Anterior cingulate cortex (tissue), 58 donors: ENCODE data around the gene FBXO34.
A peak's percentile ranks its signal among the peaks of the same experiment; 100 is the strongest.
"Not testable (repeated sequence)": the region's sequence is repeated elsewhere in the genome, so short reads cannot be mapped to it uniquely, and the experiment has no call there.

Source experiments
- DNase-seq, 58 donors: peaks; one replicate each; lab custom pipeline; 2025; lab: John Stamatoyannopoulos, UW

FBXO34 gene

DNA sequence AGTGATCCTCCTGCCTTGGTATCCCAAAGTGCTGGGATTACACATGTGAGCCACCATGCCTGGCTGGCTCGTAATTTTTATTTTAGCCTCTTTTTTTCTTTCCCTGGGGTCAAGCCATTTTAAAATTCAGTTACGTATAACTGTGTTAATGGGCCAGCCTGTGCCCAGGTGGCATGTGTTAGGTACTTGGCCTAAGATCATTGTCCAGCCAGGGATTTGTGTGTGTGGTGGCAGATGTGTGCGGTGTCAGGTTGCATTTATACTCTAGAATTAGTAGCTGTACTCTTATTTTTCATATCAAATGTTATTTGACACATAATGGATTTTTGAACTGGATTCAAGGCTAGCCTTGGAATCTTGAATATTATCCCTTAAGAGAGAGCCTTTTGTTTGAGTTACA, 69.3 kb downstream of the FBXO34 start:
- DNase-seq = no peak

DNA sequence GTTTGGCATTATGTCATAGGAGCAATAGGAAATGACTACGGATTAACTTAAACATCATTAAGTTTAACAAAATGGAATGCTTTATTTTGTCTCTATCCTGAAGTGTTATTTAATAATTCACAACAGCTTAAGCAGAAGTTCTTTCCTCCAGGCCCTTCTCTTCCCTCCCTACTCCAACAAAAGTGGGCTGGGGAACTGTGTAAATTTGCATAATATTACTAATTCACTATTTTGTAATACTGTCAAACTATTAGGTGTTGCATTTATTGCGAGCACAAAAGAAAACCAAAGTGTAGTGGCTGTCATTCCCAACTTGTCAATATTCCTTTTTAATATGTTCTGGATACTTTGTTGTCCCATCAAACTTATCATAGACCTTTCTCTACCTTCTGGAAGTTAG, 70.6 kb downstream of the FBXO34 start:
- no peak for DNase-seq

DNA sequence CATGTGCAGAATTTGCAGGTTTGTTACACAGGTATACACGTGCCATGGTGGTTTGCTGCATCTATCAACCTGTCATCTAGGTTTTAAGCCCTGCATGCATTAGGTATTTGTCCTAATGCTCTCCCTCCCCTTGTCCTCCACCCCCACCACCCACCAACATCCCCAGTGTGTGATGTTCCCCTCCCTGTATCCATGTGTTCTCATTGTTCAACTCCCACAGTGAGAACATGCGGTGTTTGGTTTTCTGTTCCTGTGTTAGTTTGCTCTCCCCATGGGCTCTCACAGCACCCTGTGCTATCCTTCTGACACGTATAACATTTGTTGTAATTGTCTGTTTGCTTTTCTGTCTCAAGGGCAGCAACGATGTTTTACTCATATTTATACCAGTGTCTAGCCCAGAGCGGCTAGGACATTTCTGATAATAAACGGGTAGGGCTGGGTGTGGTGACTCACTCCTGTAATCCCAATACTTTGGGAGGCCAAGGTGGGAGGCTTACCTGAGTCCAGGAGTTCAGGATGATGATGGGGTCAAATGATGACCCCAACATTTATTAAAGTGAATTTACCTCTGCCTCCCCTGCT, 73.5 kb downstream of the FBXO34 start:
- not testable (repeated sequence) for DNase-seq

DNA sequence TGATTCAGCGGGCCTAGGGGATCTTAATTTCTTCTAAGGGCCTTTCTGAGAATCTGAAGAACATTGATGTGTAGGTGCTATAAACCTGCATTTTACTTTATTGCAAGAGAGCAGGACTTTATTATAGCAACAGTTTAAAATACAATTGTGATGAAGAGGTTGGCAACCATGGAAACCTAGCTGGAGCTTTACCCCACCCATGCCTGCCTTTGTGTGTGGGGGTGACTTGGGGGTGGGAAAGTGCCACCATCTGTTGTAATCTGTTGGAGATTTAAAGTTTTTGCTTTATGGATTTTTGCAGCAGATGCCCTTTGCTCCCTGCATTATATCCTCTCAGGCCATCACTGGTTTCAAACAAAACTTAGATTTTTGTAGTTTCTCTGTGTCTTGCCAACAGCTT, 75.8 kb downstream of the FBXO34 start:
- DNase-seq = peak in 4 of 58 donors; percentile 9 to 21 (median 15)

DNA sequence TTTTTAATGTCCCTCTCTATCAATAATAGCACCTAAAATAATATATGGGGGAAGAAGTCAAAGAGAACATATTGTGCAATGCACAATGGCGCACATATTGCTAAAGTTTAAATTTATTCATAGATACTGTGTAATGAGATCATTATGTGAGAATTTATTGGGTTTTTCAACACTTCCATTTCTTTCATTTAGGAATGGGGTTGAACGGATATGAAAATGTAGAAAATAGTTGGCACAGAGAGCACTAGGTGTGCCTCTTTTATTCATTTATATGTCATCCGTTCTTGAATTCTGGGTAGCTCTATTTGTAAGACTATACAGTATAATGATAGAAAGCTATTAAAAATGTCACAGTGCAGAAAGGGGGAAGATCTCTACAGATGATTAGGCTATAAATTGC, 76.5 kb downstream of the FBXO34 start:
- no peak for DNase-seq

DNA sequence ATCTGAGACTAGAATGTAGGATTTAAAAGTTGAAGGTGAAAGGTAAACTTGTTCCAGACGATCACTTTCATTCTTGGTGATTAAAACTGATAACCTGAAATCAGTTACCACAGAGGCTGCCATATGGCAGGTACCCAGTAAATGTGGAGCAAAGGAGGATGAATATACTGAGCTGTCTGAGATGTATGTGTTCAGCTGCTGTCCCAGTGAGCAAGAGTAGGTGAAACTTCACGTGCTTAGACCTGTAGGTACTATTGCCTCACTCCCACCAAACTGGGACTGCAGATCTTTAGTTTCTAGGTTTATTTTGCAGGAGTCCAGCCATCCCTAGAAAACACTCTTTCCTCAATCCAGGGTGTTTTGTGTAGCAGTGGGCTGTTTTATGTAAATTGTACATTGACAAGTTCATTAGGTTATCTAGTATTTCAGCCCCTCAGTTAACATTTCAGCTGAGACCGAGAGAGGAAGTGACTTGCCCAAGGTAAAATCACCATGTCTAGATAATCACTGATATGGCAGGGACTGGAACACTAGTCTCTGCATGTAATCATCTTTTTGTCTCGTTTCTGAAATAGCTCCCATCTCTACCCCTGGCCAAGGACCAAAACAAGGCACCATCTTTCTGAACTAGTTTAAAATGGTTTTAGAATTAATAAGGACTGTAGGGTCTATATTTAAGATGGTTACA, 77.7 kb downstream of the FBXO34 start:
- no peak for DNase-seq

DNA sequence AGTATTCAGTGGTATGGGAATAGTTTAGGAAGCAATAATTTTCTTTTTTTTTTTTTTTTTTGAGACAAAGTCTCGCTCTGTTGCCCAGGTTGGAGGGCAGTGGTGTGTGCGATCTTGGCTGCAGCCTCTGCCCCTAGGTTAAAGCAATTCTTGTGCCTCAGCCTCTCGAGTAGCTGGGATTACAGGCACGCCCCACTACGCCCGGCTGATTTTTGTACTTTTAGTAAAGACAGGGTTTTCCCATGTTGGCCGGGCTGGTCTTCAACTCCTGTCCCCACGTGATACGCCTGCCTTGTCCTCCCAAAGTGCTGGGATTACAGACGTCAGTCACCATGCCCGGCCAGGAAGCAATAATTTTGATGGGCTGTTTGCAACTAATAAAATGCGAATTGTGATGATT, 78.3 kb downstream of the FBXO34 start:
- no peak for DNase-seq

DNA sequence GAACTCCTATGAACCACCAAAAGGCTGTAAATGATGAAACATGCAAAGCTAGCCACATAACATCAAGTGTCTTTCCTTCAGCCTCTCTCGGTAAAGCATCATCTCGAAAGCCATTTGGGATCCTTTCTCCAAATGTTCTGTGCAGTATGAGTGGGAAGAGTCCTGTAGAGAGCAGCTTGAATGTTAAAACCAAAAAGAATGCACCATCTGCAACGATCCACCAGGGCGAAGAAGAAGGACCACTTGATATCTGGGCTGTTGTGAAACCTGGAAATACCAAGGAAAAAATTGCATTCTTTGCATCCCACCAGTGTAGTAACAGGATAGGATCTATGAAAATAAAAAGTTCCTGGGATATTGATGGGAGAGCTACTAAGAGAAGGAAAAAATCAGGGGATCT, 79.2 kb downstream of the FBXO34 start:
- peak in 2 of 58 donors; percentile 17 to 50 for DNase-seq

DNA sequence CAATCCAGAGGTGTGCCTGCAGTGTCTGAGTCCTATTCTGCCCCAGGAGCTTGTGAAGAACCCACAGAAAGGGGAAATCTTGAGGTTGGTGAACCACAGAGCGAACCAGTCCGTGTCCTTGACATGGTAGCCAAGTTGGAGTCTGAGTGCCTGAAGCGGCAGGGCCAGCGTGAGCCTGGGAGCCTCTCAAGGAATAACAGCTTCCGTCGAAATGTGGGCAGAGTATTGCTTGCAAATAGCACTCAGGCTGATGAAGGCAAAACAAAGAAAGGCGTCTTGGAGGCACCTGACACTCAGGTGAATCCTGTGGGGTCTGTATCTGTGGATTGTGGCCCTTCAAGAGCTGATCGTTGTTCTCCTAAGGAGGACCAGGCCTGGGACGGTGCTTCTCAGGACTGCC, 79.9 kb downstream of the FBXO34 start:
- no peak for DNase-seq

DNA sequence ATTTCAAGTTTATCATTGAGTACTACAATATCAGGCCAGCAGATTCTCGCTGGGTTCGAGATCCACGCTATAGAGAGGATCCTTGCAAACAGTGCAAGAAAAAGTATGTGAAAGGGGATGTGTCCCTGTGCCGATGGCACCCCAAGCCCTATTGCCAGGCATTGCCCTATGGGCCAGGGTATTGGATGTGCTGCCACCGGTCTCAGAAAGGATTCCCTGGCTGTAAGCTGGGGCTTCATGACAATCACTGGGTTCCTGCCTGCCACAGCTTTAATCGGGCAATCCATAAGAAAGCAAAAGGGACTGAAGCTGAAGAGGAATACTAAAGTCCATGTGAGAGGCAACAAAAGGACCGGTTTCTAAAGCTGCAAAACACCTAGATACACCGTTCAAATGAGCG, 81.0 kb downstream of the FBXO34 start:
- no peak for DNase-seq

DNA sequence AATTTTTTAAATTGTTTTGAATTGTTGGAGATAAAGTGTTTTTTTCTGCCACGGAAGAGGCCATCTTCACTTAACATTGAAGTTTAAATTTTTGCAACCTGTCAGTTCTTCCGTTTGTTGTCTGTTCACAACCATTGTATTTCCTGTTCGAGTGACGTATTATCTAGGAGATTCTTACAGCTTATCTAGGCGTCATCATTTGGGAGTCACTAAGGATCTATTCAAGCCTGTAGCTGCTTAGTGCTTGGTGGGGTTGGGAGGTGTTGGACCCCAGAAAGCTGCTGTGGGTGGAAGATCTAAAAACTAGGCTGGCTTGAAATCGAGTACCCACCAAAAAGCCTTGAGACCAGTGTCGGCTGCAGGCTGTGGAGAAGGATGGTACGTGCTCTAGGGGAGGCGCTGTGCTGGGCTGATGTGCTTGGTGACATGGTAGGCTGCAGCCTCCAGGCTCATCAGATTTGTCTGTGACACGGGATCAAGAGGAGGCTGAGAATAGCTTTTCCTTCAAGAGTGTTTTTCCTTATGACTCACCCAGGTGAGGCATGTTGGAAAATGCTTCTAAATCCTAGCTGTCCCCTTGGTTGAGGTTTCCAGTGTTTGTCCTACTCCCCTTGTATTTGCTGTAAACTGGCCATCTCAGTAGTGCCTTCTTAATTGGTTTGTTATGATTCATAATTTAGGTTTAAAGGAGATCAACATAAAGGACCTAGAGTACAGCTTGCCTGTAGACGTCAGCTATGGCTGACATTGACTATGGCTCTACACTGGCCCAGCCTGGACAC, 82.7 kb downstream of the FBXO34 start:
- peak in 1 of 58 donors; percentile 23 for DNase-seq

DNA sequence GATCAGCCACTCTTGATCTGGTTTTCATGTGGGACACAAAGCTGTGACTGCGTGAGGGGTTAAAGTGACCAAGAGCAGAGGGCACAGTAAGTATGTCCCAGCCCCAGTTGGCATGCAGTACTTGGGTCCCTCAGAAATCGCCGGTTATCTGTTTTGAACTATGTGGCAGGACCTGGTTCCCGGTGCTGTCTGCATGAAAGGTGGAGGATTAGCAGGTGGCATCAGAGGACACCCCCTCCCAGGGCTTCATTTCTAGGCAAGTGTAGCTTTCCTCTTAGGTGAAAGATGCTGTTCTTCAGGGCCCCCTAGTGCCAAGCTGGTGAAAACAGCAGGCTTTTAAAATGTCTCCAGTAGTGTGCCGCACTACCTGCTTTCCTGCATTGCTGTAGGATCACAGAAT, 83.3 kb downstream of the FBXO34 start:
- peak in 41 of 58 donors; percentile 5 to 61 (median 27) for DNase-seq

DNA sequence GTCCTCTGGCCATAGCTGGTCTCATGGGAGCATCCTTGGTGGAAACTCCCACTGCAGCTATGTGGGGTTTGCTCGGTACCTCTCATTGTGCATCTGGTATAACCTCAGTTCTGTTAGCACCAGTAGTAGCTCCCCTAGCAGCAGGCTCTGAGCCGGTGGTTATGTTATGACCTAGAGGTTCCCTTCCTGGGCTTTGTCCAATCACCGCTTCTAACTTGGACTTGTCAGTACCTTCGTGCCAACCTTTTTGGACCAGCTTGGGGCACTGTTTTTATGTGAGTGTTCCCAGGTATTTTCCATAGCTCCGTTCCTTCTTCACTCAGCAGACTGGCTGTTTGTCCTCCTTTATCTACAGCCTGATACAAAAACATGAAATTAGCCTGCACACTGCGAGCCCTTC, 84.7 kb downstream of the FBXO34 start:
- DNase-seq = no peak

DNA sequence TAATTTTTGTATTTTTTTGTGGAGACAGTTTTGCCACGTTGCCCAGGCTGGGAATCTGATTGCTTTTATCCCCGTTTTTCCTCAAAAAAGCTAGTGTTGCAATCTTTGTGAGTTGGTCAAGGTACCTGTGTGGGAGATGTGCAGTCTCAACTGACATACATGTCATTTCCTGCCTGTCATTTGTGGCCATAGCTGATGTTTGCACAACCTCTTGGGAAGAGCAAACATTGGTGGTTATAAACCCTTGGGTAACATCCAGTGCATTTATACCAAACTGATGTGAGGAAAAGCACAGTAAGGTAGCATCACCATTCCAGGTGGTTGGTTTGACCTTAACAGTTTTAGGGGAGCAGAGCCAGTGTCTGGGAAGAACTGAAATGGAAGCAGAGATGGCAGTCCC, 85.7 kb downstream of the FBXO34 start:
- DNase-seq = no peak

DNA sequence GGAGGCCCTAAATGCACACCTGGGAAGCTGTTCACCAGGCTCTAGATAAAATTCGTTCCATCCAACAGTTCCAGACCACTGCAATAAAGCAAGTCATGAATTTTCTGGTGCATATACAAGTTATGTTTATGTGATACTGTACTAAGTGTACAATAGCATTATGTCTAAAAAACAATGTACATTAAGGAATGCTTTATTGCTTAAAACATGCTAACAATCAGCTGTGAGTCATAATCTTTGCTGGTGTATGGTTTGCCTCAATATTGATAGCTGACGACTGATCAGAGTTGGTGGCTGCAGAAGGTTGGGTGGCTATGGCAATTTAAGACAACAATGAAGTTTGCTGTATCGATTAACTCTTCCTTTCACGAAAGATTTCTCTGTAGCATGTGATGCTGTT, 88.1 kb downstream of the FBXO34 start:
- no peak for DNase-seq

DNA sequence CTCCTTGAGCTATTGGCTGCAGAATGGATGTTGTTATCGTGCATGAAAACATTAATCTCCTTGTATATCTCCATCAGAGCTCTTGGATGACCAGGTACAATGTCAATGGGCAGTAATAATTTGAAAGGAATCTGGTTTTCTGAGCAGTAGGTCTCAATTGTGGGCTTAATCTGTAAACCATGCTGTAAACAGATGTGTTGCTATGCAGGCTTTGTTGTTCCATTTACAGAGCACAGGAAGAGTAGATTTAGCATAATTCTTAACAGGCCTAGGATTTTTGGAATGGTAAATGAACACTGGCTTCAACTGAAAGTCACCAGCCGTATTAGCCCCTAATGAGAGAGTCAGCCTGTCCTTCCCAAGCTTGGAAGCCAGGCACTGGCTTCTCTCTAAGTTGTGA, 90.0 kb downstream of the FBXO34 start:
- DNase-seq = no peak

DNA sequence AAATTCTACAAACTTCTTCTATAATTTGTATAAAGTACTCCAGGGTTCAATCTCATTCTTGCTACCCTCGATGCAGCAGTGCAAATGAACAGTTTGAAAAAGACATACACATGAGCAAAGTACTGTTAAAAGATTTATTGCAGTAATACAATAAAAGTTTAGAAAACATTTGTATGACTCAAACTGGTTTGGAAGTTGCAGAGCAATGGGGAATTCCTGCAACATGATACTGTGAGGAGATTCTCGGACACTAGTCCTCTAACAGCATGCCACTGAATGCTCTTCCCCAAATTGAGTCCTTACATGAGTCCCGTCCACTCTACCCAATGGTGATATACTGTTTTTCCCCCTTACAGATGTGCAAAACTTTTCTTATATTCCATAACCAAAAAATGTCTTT, 95.0 kb downstream of the FBXO34 start:
- DNase-seq = no peak

DNA sequence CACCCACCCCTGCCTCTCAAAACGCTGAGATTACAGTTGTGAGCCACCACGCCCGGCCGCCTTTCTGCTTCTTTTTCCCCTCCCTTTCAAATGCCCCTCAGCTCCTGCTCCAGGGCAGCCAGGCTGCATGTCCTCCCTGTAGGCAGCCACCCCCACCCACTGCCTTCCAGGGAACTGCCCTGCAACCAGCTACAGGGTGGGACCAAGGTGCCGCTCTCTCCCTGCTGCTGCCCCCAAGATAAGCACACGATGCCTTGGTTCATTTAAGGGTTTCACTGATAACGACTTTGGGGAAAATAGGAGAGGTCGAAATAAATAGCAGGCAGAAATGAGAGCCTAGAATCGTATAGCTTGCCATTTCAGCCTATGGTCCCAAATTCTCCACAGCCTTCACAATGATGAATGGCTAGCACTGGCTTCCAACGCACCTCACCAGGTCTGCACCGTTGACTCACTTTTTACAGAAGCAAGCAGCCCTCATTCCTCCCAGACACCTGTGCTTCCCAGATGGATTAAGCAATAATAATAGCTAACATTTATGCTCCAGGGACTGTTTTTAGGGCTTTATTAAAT, 99.7 kb downstream of the FBXO34 start:
- DNase-seq = no peak

DNA sequence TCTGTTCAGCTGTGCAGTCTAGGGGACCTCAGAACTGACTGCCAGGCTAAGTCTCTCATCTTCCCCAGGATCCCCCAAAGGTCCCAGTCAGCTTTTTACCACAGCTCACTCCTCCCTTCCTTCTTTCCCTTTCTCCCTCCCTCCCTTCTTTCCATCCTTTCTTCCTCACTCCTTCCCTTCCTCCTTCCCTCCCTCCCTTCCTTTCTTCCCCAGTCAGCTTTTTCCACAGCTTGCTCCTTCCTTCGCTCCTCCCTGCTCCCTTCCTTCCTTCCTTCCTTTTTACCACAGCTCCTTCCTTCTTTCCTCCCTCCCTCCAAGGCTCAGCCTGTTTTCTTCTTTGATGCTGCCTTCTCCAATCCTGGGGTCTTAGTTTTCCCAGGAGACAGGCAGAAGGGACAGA, 101.2 kb downstream of the FBXO34 start:
- no peak for DNase-seq

DNA sequence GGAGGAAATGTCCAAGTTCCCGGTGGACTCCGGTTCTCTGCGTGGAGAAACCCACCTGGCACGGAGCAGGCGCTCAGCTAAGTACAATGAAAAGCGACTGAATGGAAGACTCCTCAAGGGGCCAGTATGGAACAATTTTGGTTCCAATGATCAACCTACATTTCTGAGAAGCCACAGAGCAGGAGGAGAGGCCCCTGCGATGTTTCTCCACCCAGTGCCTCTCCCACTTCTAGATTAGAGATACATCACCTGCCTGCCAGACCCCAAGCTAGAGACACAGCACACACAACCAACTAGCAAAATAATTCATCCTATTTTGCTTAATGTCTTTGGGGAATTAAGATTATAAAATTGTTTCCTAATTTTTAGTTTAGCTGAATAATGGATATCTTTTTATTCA, 101.6 kb downstream of the FBXO34 start:
- no peak for DNase-seq
